HG03432 (cell line): Measurements from ENCODE around the gene ABR.

Source experiments
- ATAC-seq: cut with Tn5 transposase; IDR thresholded peaks from one replicate; pipeline ENCODE4 v1.9.1; 2021; ENCODE audit warnings: mild to moderate bottlenecking, moderate library complexity; ENCODE audit not compliant: unreplicated experiment

Gene ABR

GRCh38 chr17:1035546-1036170 is 144.1 kb downstream of the ABR start:
- no peak for ATAC-seq

DNA sequence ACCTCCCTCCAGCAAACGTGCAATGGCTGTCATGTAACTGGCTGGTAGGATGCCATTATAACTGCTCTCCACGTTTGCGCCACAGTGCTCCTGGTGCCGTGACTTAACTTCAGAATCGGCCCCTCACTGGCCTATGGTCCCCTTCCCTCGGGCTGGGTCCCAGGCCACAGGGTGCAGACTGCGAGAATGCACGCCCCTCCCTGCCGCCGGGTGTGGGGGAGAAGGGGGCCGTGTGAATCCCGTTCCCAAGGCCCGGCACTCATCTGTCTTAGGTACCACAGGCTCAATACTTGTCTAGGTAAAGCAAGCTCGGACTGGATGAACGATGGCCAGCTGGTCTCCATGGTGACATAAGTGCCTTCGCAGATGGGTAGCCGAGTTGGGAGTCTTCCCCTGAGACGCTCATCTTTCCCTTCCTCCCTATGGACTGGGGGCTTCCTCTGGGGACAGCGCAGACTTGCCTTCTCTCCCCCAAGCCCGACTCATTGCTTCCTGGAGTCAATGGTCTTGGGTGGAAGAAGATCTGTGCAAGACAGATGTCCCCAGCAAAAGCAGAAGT is 145.1 kb downstream of the ABR start:
- ATAC-seq: no peak

DNA sequence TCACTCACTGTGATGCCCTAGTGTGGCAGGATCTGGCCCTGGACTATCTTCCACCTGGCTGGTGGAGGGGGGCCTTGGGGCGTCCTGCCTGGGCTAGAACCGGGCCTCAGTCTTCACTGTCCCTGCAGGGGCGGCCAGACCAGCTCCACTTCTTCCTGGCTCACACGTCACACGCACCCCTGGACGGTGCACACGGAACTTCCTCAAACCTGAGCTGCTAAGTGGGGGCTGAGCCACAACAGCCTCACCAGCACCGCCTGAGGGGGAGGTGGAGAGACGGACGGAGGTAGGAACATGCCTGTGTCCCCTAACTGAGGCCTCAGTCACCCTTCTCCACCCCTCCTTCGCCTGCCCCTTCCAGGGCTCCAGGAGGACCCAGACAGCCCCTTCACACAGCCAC is 146.3 kb downstream of the ABR start:
- no peak for ATAC-seq

DNA sequence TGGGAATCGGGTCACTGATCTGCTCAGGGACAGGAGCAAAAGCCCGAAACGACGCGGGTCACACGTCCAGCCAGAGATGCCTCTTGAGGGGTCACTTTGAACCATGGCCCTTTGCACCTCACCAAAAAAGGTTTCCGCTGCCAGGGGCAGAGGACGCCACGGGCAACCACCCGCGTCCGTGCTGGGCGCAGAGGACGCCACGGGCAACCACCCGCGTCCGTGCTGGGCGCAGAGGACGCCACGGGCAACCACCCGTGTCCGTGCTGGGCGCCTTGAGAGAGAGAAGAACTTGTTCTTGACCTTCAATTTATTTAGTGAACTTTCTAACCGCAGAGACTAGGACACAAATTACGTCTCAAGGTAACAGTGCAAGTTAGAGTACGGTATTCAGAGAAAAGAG is 147.4 kb downstream of the ABR start:
- no peak for ATAC-seq

- ATAC-seq: no peak
Measured at GRCh38 chr17:1031711-1032110, 148.1 kb downstream of the ABR start.

GRCh38 chr17:1030684-1031532 is 148.9 kb downstream of the ABR start:
- ATAC-seq: no peak

DNA sequence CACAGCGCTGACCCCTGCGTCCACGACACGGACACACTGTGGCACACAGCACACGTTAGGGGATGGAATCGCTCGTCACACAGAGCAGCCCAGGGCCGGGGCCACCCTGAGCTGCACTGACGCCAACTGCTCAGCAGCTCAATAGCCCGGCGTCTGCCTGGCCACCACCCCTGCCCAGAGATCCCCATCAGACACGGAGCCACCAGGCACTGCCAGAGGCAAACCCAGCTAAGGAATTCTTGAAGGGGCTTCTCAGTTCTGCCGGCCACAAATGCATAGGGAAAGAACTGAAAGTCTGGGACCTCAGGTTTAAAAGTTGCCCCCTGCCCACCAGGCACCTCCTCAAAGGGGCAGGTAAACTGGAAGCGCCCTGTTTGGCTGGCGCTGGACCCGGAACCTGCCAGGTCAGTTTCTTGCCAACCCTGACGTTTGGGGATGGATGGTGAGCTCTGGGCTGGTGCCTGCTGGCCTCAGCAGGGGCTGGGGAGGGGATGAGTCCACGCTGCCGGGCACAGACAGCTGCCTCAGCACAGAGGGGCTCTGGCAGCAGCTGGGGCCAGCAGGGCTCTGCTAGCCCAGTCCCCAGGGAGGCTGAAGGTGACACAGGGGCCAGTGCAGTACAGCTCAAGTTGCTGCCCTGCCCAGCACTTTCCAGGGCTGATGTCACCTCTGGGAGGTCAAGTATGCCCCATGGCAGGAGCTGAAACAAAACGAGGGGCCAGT is 149.7 kb downstream of the ABR start:
- no peak for ATAC-seq

GRCh38 chr17:1029196-1029921 is 150.4 kb downstream of the ABR start:
- no peak for ATAC-seq

GRCh38 chr17:1027044-1027443 is 152.7 kb downstream of the ABR start:
- no peak for ATAC-seq

GRCh38 chr17:1026599-1026975 is 153.2 kb downstream of the ABR start:
- no peak for ATAC-seq

DNA sequence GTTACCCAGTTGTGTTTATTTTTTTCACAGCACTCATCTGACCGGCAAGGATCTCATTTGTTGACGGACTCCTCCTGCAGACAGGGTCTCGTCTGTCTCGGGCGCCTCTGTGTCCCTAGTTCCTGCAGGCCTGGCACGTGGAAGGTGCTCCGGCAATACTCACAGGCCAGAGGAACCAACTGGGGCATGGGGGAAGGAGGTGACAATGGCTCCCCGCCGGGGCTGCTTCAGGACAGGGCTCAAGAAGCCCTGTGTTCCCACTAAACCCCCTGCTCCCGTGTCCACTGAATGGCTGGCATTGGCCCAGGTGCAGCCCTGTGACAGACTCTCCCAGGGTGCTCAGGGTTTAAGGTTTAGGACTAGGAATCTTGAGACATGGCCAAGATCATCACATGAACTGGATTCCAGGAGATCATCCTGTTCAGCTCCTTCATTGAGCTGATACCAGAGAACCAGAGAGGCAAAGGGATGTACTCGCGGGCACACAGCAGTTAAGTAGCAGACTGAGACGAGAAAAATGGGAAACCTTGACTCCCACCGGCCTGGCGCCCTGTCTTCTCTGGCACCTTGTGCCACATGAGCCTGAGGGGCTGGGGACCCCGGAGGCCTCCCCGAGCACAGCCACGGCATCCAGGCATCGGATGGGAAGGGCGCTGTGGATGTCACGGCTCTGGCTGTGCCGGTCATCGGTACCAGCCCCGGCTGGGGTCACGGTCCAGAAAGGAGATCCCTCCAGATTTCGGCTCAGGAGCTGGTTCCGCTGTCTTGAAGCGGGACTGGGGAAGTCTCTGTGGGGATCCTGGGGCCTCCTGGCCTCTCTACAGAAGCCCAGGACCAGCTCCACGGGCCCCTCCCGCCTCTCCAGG is 153.8 kb downstream of the ABR start:
- ATAC-seq: no peak

GRCh38 chr17:1024076-1024475 is 155.7 kb downstream of the ABR start:
- no peak for ATAC-seq

GRCh38 chr17:1022278-1023024 is 157.3 kb downstream of the ABR start:
- ATAC-seq: no peak

DNA sequence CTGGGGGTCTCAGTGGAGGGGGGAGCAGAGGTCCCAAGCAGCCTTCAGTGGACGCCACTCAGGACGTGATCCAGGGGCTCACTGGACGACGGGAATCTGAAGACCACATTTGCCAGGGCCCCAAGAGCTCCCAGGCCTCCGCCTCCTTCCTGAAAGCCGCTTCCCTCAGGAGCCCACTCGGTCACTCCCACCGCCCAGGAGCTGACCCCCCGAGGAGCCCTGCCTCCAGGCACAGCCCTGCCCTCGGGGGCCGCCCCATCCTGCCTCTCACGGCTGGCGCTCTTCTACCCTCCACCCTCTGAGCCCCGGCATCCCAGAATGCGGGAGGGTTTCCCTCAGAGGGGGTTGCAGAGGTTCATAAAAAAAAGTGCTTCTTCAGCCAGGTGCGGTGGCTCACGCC is 158.6 kb downstream of the ABR start:
- ATAC-seq: no peak

- no peak for ATAC-seq
Measured at GRCh38 chr17:1019451-1019850, 160.3 kb downstream of the ABR start.

GRCh38 chr17:1018547-1018946 is 161.2 kb downstream of the ABR start:
- no peak for ATAC-seq

DNA sequence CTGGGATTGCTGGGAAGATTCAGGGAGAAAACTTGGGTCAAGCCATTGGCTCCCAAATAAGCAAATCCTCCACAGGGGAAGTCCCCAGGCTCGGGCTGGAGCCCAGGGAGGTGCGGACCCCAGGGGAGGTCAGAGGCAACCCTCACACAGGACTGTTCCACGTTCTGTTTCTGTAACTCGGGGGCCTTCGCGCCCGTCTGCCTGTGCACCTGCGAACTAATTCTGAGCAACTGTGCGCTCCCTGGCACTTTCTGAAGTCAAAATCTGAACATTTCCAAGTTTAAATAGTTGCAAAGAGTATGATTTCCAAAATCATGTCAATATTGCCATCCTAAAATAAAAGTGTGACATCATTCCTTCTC is 166.1 kb downstream of the ABR start:
- no peak for ATAC-seq

DNA sequence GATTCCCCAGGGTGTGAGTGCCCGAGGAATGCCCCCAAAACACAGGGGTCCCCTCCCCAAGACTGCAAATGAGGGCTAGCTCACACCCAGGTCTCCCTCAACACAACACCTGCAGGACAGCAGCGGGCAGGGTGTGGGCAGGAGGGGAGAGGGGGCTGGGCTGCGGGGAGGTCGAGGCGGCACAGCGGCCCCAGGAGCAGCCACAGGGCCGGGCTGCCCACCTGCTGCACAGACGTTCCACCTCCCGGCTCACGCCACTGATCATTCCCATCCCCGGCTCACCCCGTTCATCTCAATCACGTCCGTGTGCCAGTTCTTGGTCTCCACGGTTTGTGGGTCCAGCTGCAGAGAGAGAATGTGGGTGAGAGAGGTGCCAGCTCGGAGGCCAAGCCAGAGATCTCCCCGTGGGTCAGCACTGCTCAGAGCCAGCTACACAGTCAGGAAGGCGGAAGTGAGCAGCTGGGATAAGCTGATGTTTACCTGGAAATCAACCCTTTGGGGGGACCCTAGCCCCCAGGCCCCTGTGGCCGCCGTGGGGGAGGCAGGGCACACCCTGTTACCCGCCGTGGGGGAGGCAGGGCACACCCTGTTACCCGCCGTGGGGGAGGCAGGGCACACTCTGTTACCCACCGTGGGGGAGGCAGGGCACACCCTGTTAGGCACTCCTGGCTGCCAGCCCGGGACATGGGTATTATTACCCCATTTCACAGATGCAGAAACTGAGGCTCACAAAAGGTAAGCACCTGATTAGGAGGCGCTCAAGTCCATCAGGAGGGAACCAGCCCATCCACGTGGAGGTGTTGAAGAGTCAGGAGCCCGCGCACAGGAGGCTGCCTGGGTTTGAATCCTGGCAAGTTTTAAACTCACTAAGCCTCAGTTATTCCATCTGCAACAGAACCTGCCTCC is 166.7 kb downstream of the ABR start:
- no peak for ATAC-seq
